Natural killer cell (primary cell): ENCODE data around the gene PHF23. TPM values are rescaled to one million over a fixed set of nuclear protein-coding genes. Genes with fewer than 3 reads are reported as not detected.
A peak's percentile ranks its signal among the peaks of the same experiment; 100 is the strongest.

Source experiments
- ATAC-seq, 3 donors: fragments of 150-1000 bp in 2 of 3; fragments of 200-7000 bp in 1 of 3; cut with Tn5 transposase; 1 replicate in 1 of 3; 2 replicates in 2 of 3; pipeline ENCODE4 v1.10.0; 2021; ENCODE audit warnings: mild to moderate bottlenecking in 2 of 3, moderate library complexity in 2 of 3
- DNase-seq, 2 donors: peaks; one replicate each; pipeline versions ENCODE4 v3.0.0 to v3.0.0-alpha.2; 2013 to 2021; ENCODE audit warnings: mixed read lengths in 1 of 2
- H3K27ac ChIP-seq: one replicate; pipeline ENCODE4 v1.5.1; 2013; ENCODE audit warnings: mild to moderate bottlenecking, low read length
- H3K27me3 ChIP-seq: one replicate; pipeline ENCODE4 v1.6.1; 2013; ENCODE audit warnings: low read length; ENCODE audit not compliant: control insufficient read depth, insufficient read depth
- H3K36me3 ChIP-seq: one replicate; pipeline ENCODE4 v1.6.1; 2013; ENCODE audit warnings: low read length; ENCODE audit not compliant: control insufficient read depth, insufficient read depth
- H3K4me1 ChIP-seq: one replicate; pipeline ENCODE4 v1.6.1; 2013; ENCODE audit warnings: low read length; ENCODE audit not compliant: control insufficient read depth, insufficient read depth
- H3K4me3 ChIP-seq: one replicate; pipeline ENCODE4 v1.5.1; 2013; ENCODE audit warnings: low read length
- H3K9me3 ChIP-seq: one replicate; pipeline ENCODE4 v1.6.1; 2013; ENCODE audit warnings: low read length; ENCODE audit not compliant: control insufficient read depth, insufficient read depth
- H3K27ac Mint-ChIP-seq, 2 donors: one replicate each; pipeline ENCODE4 v1.8.0; 2022; ENCODE audit warnings: mild to moderate bottlenecking in 2 of 2, mixed read lengths in 2 of 2, moderate library complexity in 1 of 2
- H3K27me3 Mint-ChIP-seq, 2 donors: one replicate each; pipeline ENCODE4 v1.8.0; 2022; ENCODE audit warnings: low read depth in 2 of 2, mixed read lengths in 2 of 2
- H3K36me3 Mint-ChIP-seq: one replicate; pipeline ENCODE4 v1.8.0; 2022; ENCODE audit warnings: mixed read lengths
- H3K4me1 Mint-ChIP-seq, 2 donors: one replicate each; pipeline ENCODE4 v1.8.0; 2022; ENCODE audit warnings: mixed read lengths in 2 of 2
- H3K4me3 Mint-ChIP-seq: one replicate; pipeline ENCODE4 v1.8.0; 2022; ENCODE audit warnings: mild to moderate bottlenecking, moderate library complexity, mixed read lengths
- H3K9me3 Mint-ChIP-seq, 2 donors: one replicate each; pipeline ENCODE4 v1.8.0; 2022; ENCODE audit warnings: mixed read lengths in 2 of 2
- whole genome bisulfite sequencing: methylation state at CpG from one replicate; pipeline ENCODE4 v1.1.7; 2013; ENCODE audit warnings: missing lambda C conversion rate; ENCODE audit not compliant: insufficient coverage; 5-methylcytosine and 5-hydroxymethylcytosine counted together
- intact Hi-C: fragments of 100-400 bp; cut with micrococcal nuclease; formaldehyde crosslinking; loops from one replicate; pipeline ENCODE4 v1.14.2; 2022
- total RNA-seq, 4 donors: library from RNA; stranded (reverse); fragments of 120-200 nt in 1 of 4; gene quantifications; one replicate each; pipeline versions ENCODE4 v1.2.3 to v1.2.4, GENCODE V29; 2013 to 2022
- TF ChIP-seq, protein P1 (sequence below): fragments of 200-600 bp; IDR thresholded peaks from one replicate; pipeline ENCODE4 v1.8.0; 2022; ENCODE audit warnings: antibody characterized with exemption

PHF23 gene
- total RNA-seq, result 10 to 100 TPM; 19.3 to 32.3 (median 20.8) TPM
- 38.0 TPM for total RNA-seq (2013)

DNA sequence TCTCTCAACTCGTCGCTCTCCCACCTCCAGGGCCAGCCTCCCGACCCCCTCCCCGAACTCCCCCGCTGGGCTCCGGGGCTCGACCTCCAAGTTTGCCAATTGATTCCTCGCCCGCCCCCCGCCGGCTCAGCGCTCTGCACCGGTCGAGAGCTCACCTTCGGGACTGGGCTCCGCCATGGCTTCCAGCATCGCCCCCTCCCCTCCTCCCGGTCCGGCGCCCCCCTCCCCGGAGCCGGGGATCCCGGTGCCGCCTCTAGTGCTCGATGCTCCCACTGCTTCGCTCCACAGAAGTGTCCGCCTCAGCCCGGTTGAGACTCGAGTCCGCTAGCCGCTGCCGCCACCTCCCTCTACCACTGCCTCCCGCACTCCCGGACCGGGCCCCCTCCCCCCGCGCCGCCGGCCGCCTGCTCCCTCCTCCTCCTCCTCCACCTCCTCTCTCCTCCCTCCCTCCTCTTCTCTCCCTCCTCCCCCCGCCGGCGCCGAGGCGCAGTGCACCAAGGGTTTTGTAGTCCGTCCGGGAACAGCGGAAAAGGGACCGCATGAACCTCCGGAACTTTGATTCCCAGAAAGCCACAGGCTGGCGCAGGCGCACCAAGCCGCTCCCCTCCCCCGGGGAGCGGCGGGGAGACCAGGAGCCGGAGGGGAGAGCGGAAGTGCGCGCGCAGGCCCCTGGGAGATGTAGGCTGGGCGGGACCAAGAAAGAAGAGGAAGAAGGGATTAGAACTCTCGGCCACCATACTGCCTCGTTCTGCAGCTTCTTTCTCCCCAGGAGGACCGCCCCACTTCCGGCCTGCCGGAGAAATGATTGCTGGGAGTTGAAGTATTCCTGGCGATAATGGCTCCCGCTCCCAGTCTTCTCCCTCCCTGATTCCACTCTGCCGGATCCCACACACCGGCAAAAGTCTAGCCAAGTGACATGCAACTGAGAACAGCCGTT, at the start of gene PHF23:
PHF23 (minus strand) TSS at position 367 of the 937 bp plus-strand sequence; CDS start at position 189, 178 bp downstream.
- no peaks in the 10 kb centered on the region for H3K27me3 Mint-ChIP-seq
- Histone ChIP-seq H3K27ac (peak within 1 kb of the TSS; percentile 80), H3K9me3 (no peaks in the 10 kb centered on the region), H3K36me3 (peaks cover 30% of the 10 kb centered on the region), H3K4me1 (peaks cover 53% of the 10 kb centered on the region), H3K27me3 (no peaks in the 10 kb centered on the region), H3K4me3 (peak within 1 kb of the TSS; percentile 87)
- ATAC-seq, result peak; percentile 56 to 77 (median 68)
- peaks cover 61 to 77% of the 10 kb centered on the region in 2 donors for H3K4me1 Mint-ChIP-seq
- TF ChIP-seq, protein P1, sequence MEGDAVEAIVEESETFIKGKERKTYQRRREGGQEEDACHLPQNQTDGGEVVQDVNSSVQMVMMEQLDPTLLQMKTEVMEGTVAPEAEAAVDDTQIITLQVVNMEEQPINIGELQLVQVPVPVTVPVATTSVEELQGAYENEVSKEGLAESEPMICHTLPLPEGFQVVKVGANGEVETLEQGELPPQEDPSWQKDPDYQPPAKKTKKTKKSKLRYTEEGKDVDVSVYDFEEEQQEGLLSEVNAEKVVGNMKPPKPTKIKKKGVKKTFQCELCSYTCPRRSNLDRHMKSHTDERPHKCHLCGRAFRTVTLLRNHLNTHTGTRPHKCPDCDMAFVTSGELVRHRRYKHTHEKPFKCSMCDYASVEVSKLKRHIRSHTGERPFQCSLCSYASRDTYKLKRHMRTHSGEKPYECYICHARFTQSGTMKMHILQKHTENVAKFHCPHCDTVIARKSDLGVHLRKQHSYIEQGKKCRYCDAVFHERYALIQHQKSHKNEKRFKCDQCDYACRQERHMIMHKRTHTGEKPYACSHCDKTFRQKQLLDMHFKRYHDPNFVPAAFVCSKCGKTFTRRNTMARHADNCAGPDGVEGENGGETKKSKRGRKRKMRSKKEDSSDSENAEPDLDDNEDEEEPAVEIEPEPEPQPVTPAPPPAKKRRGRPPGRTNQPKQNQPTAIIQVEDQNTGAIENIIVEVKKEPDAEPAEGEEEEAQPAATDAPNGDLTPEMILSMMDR, result no peak
- peak; percentile 85 to 99 for DNase-seq
- intact Hi-C loops, result loop anchor here (2.0 kb wide), 1 partner anchor 13 kb away; the partner anchor contains the start of gene ELP5
- WGBS, result under 1% methylated on average over 72 of the region's 72 CpGs
- peak within 1 kb of the TSS; percentile 96 for H3K4me3 Mint-ChIP-seq
- H3K27ac Mint-ChIP-seq, result peak within 1 kb of the TSS; percentile 97 to 99
- no peaks in the 10 kb centered on the region for H3K36me3 Mint-ChIP-seq
- H3K9me3 Mint-ChIP-seq, result no peaks in the 10 kb centered on the region

DNA sequence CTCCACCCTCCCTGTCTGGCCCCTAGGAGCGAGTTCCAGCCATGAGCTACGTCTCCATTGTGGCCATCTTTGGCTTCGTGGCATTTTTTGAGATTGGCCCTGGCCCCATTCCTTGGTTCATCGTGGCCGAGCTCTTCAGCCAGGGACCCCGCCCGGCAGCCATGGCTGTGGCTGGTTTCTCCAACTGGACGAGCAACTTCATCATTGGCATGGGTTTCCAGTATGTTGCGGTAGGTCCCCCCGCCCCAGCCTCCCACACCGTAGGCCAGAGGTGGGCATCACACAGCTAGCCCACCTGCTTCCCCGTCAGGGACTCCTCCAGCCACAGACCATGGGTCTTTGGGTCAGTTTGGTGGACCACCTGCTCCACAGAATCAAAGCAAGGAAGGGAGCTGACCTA, 46.4 kb upstream of the PHF23 start:
- Histone ChIP-seq H3K27ac (no peak overlapping the region), H3K4me3 (no peak overlapping the region), H3K36me3 (no peaks in the 10 kb centered on the region), H3K27me3 (peaks cover 33% of the 10 kb centered on the region), H3K4me1 (peaks cover 25% of the 10 kb centered on the region), H3K9me3 (no peaks in the 10 kb centered on the region)
- WGBS, result 91% methylated on average over 12 of the region's 12 CpGs
- Mint-ChIP-seq H3K36me3 (no peaks in the 10 kb centered on the region), H3K9me3 (no peaks in the 10 kb centered on the region), H3K27me3 (peaks cover 41 to 44% of the 10 kb centered on the region in 2 donors), H3K4me1 (peaks cover 18 to 22% of the 10 kb centered on the region in 2 donors), H3K4me3 (no peak overlapping the region), H3K27ac (no peak overlapping the region)
- intact Hi-C loops, result loop anchor here (10.0 kb wide), 1 partner anchor 399 kb away; the partner anchor contains the start of genes TP53 and WRAP53
- ATAC-seq (no peak), DNase-seq (no peak)
- TF ChIP-seq, protein P1, result no peak

DNA sequence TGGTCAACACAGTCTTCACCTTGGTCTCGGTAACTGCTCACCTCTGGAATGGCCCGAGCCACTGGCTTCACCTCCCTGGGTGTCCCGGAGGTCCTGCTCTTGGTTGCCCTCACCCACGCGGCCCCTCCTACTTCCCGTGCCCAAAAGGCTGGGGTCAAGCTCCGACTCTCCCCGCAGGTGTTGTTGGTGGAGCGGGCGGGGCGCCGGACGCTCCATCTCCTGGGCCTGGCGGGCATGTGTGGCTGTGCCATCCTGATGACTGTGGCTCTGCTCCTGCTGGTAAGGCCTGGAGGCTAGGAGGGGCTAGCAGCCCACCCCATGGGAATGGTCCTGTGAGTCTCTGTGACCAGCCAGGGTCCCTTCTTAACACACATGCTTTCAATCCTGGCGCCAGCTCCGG, 45.7 kb upstream of the PHF23 start:
- H3K36me3 ChIP-seq, result no peaks in the 10 kb centered on the region
- no peak overlapping the region for H3K4me3 Mint-ChIP-seq
- no peak overlapping the region for H3K27ac ChIP-seq
- peaks cover 41 to 42% of the 10 kb centered on the region in 2 donors for H3K27me3 Mint-ChIP-seq
- no peaks in the 10 kb centered on the region for H3K9me3 Mint-ChIP-seq
- no peaks in the 10 kb centered on the region for H3K36me3 Mint-ChIP-seq
- H3K27me3 ChIP-seq, result peaks cover 33% of the 10 kb centered on the region
- DNase-seq, result no peak
- H3K27ac Mint-ChIP-seq, result no peak overlapping the region
- H3K9me3 ChIP-seq, result no peaks in the 10 kb centered on the region
- ATAC-seq, result no peak
- intact Hi-C loops, result loop anchor here (10.0 kb wide), 1 partner anchor 400 kb away; the partner anchor contains the start of genes TP53 and WRAP53
- TF ChIP-seq, protein P1, result no peak
- H3K4me3 ChIP-seq, result no peak overlapping the region
- H3K4me1 ChIP-seq, result peaks cover 31% of the 10 kb centered on the region
- H3K4me1 Mint-ChIP-seq, result peaks cover 22 to 30% of the 10 kb centered on the region in 2 donors
- 98% methylated on average over 16 of the region's 16 CpGs for WGBS
